Measurements from ENCODE around the gene RNPEP.
"Not testable (repeated sequence)": the region's sequence is repeated elsewhere in the genome, so short reads cannot be mapped to it uniquely, and the experiment has no call there.

The RNPEP gene

DNA sequence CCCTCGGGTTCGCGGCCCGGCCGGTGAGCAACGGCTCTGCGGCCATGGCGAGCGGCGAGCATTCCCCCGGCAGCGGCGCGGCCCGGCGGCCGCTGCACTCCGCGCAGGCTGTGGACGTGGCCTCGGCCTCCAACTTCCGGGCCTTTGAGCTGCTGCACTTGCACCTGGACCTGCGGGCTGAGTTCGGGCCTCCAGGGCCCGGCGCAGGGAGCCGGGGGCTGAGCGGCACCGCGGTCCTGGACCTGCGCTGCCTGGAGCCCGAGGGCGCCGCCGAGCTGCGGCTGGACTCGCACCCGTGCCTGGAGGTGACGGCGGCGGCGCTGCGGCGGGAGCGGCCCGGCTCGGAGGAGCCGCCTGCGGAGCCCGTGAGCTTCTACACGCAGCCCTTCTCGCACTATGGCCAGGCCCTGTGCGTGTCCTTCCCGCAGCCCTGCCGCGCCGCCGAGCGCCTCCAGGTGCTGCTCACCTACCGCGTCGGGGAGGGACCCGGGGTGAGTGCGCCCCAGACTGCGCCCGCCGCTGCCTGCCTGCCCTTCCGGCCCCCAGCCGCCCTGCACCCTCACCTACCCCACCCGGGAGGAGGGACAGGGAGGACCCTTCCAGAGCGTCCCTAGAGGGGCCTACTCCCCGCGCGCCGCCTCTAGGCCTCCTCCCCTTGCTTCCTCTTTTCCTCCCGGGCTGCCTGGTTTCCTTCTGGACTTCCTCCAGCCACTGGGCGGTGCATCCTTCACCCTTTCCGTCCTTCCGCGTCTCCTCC lies at the start of gene RNPEP:
TSS of gene RNPEP (plus strand) at position 26 of the 757 bp plus-strand sequence. CDS start at position 45, 19 bp downstream.
- DNase-seq = peak; percentile 78

DNA sequence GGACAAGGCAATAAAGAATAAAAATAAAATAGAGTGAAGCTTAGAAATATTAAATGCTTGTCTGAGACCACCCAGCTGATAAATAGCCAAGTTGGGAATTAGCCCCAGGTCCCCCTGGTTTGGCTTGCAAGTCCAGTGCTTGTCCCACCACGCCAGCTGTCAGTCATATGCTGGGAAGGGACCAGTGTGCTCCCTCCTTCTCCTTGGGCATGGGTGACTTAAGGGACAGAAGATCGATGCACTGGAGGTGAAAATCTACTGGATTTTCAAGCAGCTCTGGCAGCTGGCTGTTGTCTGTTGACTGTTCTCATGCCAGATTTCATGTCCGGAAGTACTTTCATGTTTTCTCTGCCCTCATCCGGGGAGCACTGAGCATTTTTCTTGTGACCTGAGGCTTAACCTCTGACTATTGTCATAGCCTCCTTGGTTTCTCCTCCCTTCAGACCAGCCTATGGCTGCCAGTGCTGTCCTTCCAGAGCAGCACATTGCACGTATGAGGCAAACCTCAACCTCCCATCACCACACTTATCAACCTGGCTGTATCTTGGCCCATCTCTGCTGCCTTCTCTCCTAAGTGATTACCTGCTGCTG lies 48.5 kb upstream of the RNPEP start:
- DNase-seq = no peak

- DNase-seq = no peak
Measured at GRCh38 chr1:201937624-201938213, 44.7 kb upstream of the RNPEP start.

- DNase-seq = no peak
Measured at GRCh38 chr1:201938440-201939035, 43.9 kb upstream of the RNPEP start.

- no peak for DNase-seq
Measured at GRCh38 chr1:201939148-201939547, 43.3 kb upstream of the RNPEP start.

DNA sequence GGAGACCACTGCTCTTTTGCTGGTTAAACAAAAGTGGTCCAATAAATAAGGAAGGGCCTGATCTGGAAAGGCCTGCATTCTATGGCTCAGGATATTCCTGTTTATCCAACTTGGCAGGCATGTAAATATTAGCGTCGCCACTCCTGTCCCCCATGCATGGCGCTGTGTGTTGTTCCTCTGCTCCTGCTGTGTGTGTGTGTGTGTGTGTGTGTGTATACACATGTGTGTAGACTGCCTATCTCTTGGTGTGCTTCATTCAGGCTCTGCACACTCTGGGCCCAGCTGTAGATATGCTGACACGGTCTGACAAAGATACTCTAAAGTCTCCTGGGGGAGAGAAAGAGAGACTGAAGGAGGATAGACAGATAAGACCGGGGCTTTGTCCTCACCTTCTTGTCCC lies 42.9 kb upstream of the RNPEP start:
- DNase-seq = no peak

- not testable (repeated sequence) for DNase-seq
Measured at GRCh38 chr1:201940316-201940715, 42.1 kb upstream of the RNPEP start.

DNA sequence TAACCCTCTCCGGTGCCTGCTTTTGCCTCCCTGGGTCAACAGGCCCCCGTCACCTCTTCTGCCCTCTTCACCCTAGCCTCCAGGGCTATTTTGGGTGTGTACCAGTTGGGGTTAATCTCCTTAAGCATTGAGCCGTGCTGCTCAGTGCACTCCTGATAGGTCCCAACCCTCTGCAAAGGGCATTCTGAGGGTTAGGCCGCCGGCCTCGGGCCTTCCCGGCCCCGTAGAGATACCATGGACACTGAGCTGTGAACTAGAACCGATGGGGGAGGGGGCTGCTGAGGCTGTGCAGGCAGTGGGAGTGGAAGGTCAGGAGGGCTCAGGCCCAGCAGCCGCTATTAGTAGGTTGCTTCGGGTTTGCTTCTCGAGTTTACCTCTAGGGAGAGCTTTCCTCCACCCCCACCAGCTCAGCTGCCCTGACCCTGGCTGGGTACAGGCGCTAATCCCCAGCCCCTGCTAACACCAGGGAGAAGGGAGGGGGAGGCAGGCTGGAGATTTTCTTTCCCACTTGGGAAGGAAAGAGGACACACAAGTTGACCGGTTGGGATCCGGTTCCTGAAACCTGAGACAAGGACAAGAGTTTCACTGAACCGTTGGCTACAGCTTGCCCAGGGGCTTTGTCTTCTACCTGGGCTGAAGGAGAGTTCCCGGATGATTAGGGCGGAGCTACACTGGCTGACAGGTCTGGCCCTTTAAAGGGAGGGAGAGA lies 40.9 kb upstream of the RNPEP start:
- no peak for DNase-seq

- no peak for DNase-seq
Measured at GRCh38 chr1:201942129-201942495, 40.3 kb upstream of the RNPEP start.

DNA sequence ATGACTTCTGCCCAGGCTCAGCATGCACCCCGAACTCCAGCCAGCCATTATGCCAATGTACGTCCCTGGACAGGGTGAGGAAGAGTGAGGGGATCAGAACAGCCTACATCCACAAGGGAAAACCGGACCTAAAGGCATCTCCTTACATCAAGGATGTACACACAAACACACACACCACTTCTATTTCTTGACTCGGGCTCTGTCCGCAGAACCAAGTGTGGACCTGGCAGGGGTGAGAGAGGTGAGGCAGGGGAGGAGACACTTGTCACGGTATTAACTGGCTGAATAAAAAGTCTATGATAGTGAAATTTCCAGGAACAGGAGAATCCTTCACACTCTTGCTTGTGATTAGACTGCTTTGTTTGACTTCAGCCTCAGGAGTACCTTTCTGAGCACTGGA lies 38.4 kb upstream of the RNPEP start:
- DNase-seq = no peak

GRCh38 chr1:201944639-201945038 lies 37.8 kb upstream of the RNPEP start:
- no peak for DNase-seq

DNA sequence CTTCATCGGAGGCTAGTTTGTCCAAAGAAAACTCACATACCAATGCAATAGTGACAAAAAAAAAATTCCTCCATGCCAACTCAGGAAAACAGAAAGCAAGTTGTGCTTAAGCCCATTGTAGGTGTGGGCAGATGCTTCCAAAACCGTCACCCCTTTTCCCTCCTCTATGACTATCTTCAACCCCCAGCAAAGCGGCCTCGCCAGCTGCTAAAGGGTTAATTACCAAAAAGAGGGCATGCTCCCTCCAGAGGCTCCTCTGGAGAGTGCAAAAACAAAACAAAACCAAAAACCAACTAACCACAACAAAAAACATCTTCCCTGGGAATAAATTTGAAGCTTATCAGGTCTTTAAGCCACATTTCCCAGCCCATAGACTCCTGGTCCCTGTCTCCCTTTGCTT lies 37.3 kb upstream of the RNPEP start:
- DNase-seq = no peak

GRCh38 chr1:201945863-201946223 lies 36.6 kb upstream of the RNPEP start:
- no peak for DNase-seq

GRCh38 chr1:201946224-201946908 lies 36.1 kb upstream of the RNPEP start, which contains the start of gene LMOD1:
LMOD1 (minus strand) TSS chr1:201946548; CDS start chr1:201946340, 208 bp downstream.
- DNase-seq = no peak

DNA sequence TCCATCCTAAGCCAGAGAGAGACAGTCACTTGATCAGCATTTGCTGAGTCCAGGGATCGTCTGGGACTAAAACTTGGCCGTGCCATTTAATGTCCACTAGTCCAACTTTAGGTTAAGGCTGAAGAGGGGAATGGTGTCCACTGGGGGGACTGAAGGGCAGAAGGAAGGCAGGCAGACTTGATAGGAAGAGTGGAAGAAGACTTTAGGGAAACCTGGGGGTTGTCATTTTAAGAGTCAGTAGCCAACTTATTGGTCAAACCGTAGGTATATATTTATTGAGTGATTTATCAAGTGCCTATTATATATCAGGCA lies 34.8 kb upstream of the RNPEP start:
- no peak for DNase-seq

- DNase-seq = no peak
Measured at GRCh38 chr1:201949491-201949890, 33.0 kb upstream of the RNPEP start.

DNA sequence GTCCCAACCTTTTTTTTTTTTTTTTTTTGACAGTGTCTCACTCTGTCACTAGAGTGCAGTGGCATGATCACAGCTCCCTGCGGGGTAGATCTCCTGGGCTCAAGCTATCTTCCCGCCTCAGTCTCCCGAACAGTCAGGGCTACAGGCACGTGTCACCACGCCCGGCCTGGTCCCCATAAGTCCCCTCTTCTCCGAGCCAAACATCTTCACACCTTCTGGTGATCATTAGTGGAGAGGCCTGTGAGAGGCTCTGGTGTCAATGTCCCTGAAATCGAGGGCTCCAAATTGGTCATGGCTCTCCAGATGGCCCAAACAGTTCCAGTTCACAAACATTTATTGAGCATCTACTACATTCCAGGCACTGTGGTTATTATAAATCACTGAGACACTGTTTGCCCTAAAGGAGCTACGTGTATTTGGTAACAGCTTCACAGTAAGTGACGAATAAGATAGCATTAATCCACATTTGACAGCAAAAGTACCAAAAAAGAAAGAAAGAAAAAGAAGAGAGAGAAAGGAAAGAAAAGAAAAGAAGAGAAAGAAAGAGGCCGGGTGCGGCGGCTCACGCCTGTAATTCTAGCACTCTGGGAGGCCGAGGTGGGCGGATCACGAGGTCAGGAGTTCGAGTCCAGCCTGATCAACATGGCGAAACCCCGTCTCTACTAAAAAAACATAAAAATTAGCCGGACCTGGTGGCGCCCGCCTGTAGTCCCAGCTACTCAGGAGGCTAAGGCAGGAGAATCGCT lies 28.0 kb upstream of the RNPEP start:
- peak; percentile 61 for DNase-seq

- DNase-seq = peak; percentile 96
Measured at GRCh38 chr1:201955009-201955728, 27.3 kb upstream of the RNPEP start, which contains the start of gene TIMM17A. TIMM17A (plus strand) TSS chr1:201955503; CDS start chr1:201955527, 24 bp downstream.

GRCh38 chr1:201955729-201956143 lies 26.7 kb upstream of the RNPEP start:
- no peak for DNase-seq

- no peak for DNase-seq
Measured at GRCh38 chr1:201958348-201958747, 24.1 kb upstream of the RNPEP start.

GRCh38 chr1:201962382-201962781 lies 20.1 kb upstream of the RNPEP start:
- DNase-seq = not testable (repeated sequence)

Measured in activated CD8-positive, alpha-beta memory T cell treated with anti-CD3 and anti-CD28 coated beads, Interleukin-2, amount 50 U/mL, for 48 hours (primary cell).